ENCODE measurements around the gene ZNF700. TPM values are rescaled to one million over a fixed set of nuclear protein-coding genes. Genes with fewer than 3 reads are reported as not detected.
A peak's percentile ranks its signal among the peaks of the same experiment; 100 is the strongest.

ZNF700 gene
- polyA plus RNA-seq, 1 donor (not counting 4 experiments of a cell fraction or from before 2014, with no cell fraction given), result 8.5 TPM

GRCh38 chr19:11964858-11965645 lies 40.1 kb downstream of the ZNF700 start, which contains the start of gene ZNF763:
Gene ZNF763 (plus strand): TSS chr19:11965040. CDS start chr19:11965209, 169 bp downstream.
- Histone ChIP-seq H3K36me3 (ENCODE audit: control insufficient read depth in 2 of 2, extremely low read depth in 1 of 2, insufficient read depth in 2 of 2, low read length in 2 of 2) (no peaks in the 10 kb centered on the region), H3K27me3 (ENCODE audit: control insufficient read depth, extremely low read depth, insufficient read depth, low read length) (no peaks in the 10 kb centered on the region), H3K27ac (ENCODE audit: control insufficient read depth, insufficient read depth, low read length) (peak within 1 kb of the TSS; percentile 34), H3K9me3 (ENCODE audit: control insufficient read depth, low read depth, low read length) (no peaks in the 10 kb centered on the region), H3K9ac (ENCODE audit: control insufficient read depth, extremely low read depth, insufficient read depth, low read length) (peak within 1 kb of the TSS; percentile 73), H3K4me1 (ENCODE audit: control insufficient read depth, extremely low read depth, insufficient read depth, low read length) (peaks cover 7% of the 10 kb centered on the region), H3K4me3 (ENCODE audit: control insufficient read depth in 2 of 3, extremely low read depth in 1 of 3, insufficient read depth in 2 of 3, low read depth in 1 of 3, low read length in 3 of 3) (peak within 1 kb of the TSS; percentile 55 to 79 (median 56)), H3K9me1 (ENCODE audit: control insufficient read depth, extremely low read depth, insufficient read depth, low read length) (no peaks in the 10 kb centered on the region), H3K79me2 (ENCODE audit: control insufficient read depth, insufficient read depth, low read length) (no peaks in the 10 kb centered on the region), H2AFZ (ENCODE audit: control insufficient read depth, low read length) (peak within 1 kb of the TSS; percentile 80), H4K20me1 (ENCODE audit: control insufficient read depth, extremely low read depth, insufficient read depth, low read length) (no peaks in the 10 kb centered on the region), H3K4me2 (ENCODE audit: control insufficient read depth, extremely low read depth, insufficient read depth, low read depth, low read length) (peak within 1 kb of the TSS; percentile 59)
- FAIRE-seq (peak; percentile 62), DNase-seq (ENCODE audit: low read depth, low spot score) (no peak)
- TF ChIP-seq EZH2 (IDR thresholded peaks at IDR 0.05; ENCODE audit: low read length) (no peak), CTCF (optimal IDR thresholded peaks at IDR 0.05 in 1 of 3, IDR thresholded peaks at IDR 0.05 in 1 of 3, conservative IDR thresholded peaks at IDR 0.05 in 1 of 3; ENCODE audit: extremely low read depth in 1 of 3, insufficient read depth in 2 of 3, low read length in 3 of 3) (no peak)
- dilution Hi-C loops (cut with MboI; ENCODE audit: extremely low pct_ligation_motif_present, low sequenced_read_pairs), result no loop called here

GRCh38 chr19:11970174-11970573 lies 45.3 kb downstream of the ZNF700 start:
- H3K27ac ChIP-seq (ENCODE audit: control insufficient read depth, insufficient read depth, low read length), result no peak overlapping the region
- no peaks in the 10 kb centered on the region for H3K27me3 ChIP-seq (ENCODE audit: control insufficient read depth, extremely low read depth, insufficient read depth, low read length)
- H2AFZ ChIP-seq (ENCODE audit: control insufficient read depth, low read length), result no peak overlapping the region
- H3K9me3 ChIP-seq (ENCODE audit: control insufficient read depth, low read depth, low read length), result no peaks in the 10 kb centered on the region
- H3K4me3 ChIP-seq (ENCODE audit: control insufficient read depth in 2 of 3, extremely low read depth in 1 of 3, insufficient read depth in 2 of 3, low read depth in 1 of 3, low read length in 3 of 3), result no peak overlapping the region
- TF ChIP-seq EZH2 (IDR thresholded peaks at IDR 0.05; ENCODE audit: low read length), result no peak
- no peak for TF ChIP-seq CTCF (optimal IDR thresholded peaks at IDR 0.05 in 1 of 3, IDR thresholded peaks at IDR 0.05 in 1 of 3, conservative IDR thresholded peaks at IDR 0.05 in 1 of 3; ENCODE audit: extremely low read depth in 1 of 3, insufficient read depth in 2 of 3, low read length in 3 of 3)
- H4K20me1 ChIP-seq (ENCODE audit: control insufficient read depth, extremely low read depth, insufficient read depth, low read length), result no peaks in the 10 kb centered on the region
- no peaks in the 10 kb centered on the region for H3K9me1 ChIP-seq (ENCODE audit: control insufficient read depth, extremely low read depth, insufficient read depth, low read length)
- H3K4me2 ChIP-seq (ENCODE audit: control insufficient read depth, extremely low read depth, insufficient read depth, low read depth, low read length), result no peak overlapping the region
- no peak overlapping the region for H3K9ac ChIP-seq (ENCODE audit: control insufficient read depth, extremely low read depth, insufficient read depth, low read length)
- FAIRE-seq, result no peak
- H3K79me2 ChIP-seq (ENCODE audit: control insufficient read depth, insufficient read depth, low read length), result no peaks in the 10 kb centered on the region
- peaks cover 3% of the 10 kb centered on the region for H3K4me1 ChIP-seq (ENCODE audit: control insufficient read depth, extremely low read depth, insufficient read depth, low read length)
- dilution Hi-C loops (cut with MboI; ENCODE audit: extremely low pct_ligation_motif_present, low sequenced_read_pairs), result no loop called here
- DNase-seq (ENCODE audit: low read depth, low spot score), result no peak
- no peaks in the 10 kb centered on the region for H3K36me3 ChIP-seq (ENCODE audit: control insufficient read depth in 2 of 2, extremely low read depth in 1 of 2, insufficient read depth in 2 of 2, low read length in 2 of 2)
